Neuronal stem cell (in vitro differentiated cells): Measurements from ENCODE around the gene IFFO2.

ENCODE experiments used
- DNase-seq: peaks from one replicate; pipeline ENCODE4 v3.0.0-alpha.2; 2013; ENCODE audit warnings: low spot score
- H2AFZ ChIP-seq: one replicate; pipeline ENCODE4 v1.6.1; 2013; ENCODE audit warnings: mild to moderate bottlenecking, low read length, inconsistent platforms
- H2AK5ac ChIP-seq: 2 replicates; pipeline ENCODE4 v1.6.1; 2013; ENCODE audit warnings: low read depth, mild to moderate bottlenecking, inconsistent platforms, low read length, moderate library complexity, mixed read lengths
- H2BK120ac ChIP-seq: 2 replicates; pipeline ENCODE4 v1.6.1; 2013; ENCODE audit warnings: low read depth, mild to moderate bottlenecking, inconsistent platforms, low read length, moderate library complexity, mixed read lengths
- H2BK12ac ChIP-seq: one replicate; pipeline ENCODE4 v1.6.1; 2013; ENCODE audit warnings: low read length, inconsistent platforms
- H2BK15ac ChIP-seq: 2 replicates; pipeline ENCODE4 v1.6.1; 2013; ENCODE audit warnings: mild to moderate bottlenecking, low read length, inconsistent platforms, mixed read lengths
- H2BK5ac ChIP-seq: one replicate; pipeline ENCODE4 v1.6.1; 2013; ENCODE audit warnings: inconsistent platforms, mild to moderate bottlenecking, low read length, moderate library complexity
- H3K14ac ChIP-seq: one replicate; pipeline ENCODE4 v1.6.1; 2013; ENCODE audit warnings: low read length, inconsistent platforms
- H3K18ac ChIP-seq: 2 replicates; pipeline ENCODE4 v1.6.1; 2013; ENCODE audit warnings: low read length, inconsistent platforms
- H3K23ac ChIP-seq: 2 replicates; pipeline ENCODE4 v1.6.1; 2013; ENCODE audit warnings: low read depth, mild to moderate bottlenecking, mixed read lengths, low read length, inconsistent platforms; ENCODE audit not compliant: poor library complexity
- H3K27ac ChIP-seq: replicated peaks from 3 replicates; pipeline ENCODE4 v1.5.1; 2013; ENCODE audit warnings: low read length, inconsistent platforms
- H3K27me3 ChIP-seq, 3 experiments: 2 replicates each; pipeline ENCODE4 v1.6.1; 2013; ENCODE audit warnings: low read length in 3 of 3, mild to moderate bottlenecking in 2 of 3, inconsistent platforms in 1 of 3, low read depth in 1 of 3, mixed read lengths in 1 of 3, moderate library complexity in 1 of 3; ENCODE audit not compliant: control insufficient read depth in 3 of 3, insufficient read depth in 3 of 3
- H3K36me3 ChIP-seq, 2 donors: replicated peaks in 1 of 2; 2 replicates each; pipeline ENCODE4 v1.6.1; 2013; ENCODE audit warnings: low read length in 2 of 2; ENCODE audit not compliant: control insufficient read depth in 2 of 2, insufficient read depth in 2 of 2
- H3K4ac ChIP-seq: 2 replicates; pipeline ENCODE4 v1.6.1; 2013; ENCODE audit warnings: inconsistent platforms, mild to moderate bottlenecking, low read length, moderate library complexity
- H3K4me1 ChIP-seq, 2 donors: 1 replicate in 1 of 2; 2 replicates in 1 of 2; pipeline ENCODE4 v1.6.1; 2013; ENCODE audit warnings: low read length in 2 of 2, low read depth in 1 of 2; ENCODE audit not compliant: control insufficient read depth in 2 of 2, insufficient read depth in 1 of 2
- H3K4me2 ChIP-seq: one replicate; pipeline ENCODE4 v1.6.1; 2013; ENCODE audit warnings: mild to moderate bottlenecking, low read length, inconsistent platforms; ENCODE audit not compliant: insufficient read depth, poor library complexity, severe bottlenecking
- H3K4me3 ChIP-seq, 2 donors: 2 replicates each; pipeline ENCODE4 v1.5.1; 2013; ENCODE audit warnings: low read length in 2 of 2, mild to moderate bottlenecking in 2 of 2, inconsistent platforms in 1 of 2, moderate library complexity in 1 of 2
- H3K79me1 ChIP-seq: one replicate; pipeline ENCODE4 v1.6.1; 2013; ENCODE audit warnings: low read depth, mild to moderate bottlenecking, inconsistent platforms, low read length, moderate library complexity
- H3K9ac ChIP-seq: one replicate; pipeline ENCODE4 v1.6.1; 2013; ENCODE audit warnings: mild to moderate bottlenecking, low read depth, low read length, inconsistent platforms; ENCODE audit not compliant: poor library complexity
- H3K9me3 ChIP-seq, 2 donors: replicated peaks in 1 of 2; 2 replicates each; pipeline versions ENCODE3 to v1.6.1; 2013; ENCODE audit warnings: low read length in 2 of 2, mild to moderate bottlenecking in 2 of 2, inconsistent platforms in 1 of 2, low read depth in 1 of 2, mixed read lengths in 1 of 2, moderate library complexity in 1 of 2; ENCODE audit not compliant: control insufficient read depth in 2 of 2, insufficient read depth in 1 of 2
- H4K8ac ChIP-seq: one replicate; pipeline ENCODE4 v1.6.1; 2013; ENCODE audit warnings: low read depth, mild to moderate bottlenecking, inconsistent platforms, low read length, moderate library complexity
- H4K91ac ChIP-seq: one replicate; pipeline ENCODE4 v1.6.1; 2013; ENCODE audit warnings: low read length, low read depth, mild to moderate bottlenecking, inconsistent platforms; ENCODE audit not compliant: poor library complexity
- WGBS, 2 donors: extraction: QIAGEN DNeasy Blood & Tissue Kit; methylation state at CpG; one replicate each; pipeline ENCODE4 v1.1.7; 2013; ENCODE audit warnings: missing lambda C conversion rate in 2 of 2, mixed read lengths in 1 of 2; ENCODE audit not compliant: insufficient read length in 2 of 2, insufficient replicate concordance in 1 of 2; ENCODE audit errors: extremely low coverage in 2 of 2; 5-methylcytosine and 5-hydroxymethylcytosine counted together

IFFO2 gene

GRCh38 chr1:18907917-18908845 is 48.3 kb downstream of the IFFO2 start:
- Histone ChIP-seq H3K4me3 (no peak overlapping the region), H2BK120ac (no peak overlapping the region), H3K14ac (no peak overlapping the region), H4K8ac (no peak overlapping the region), H4K91ac (no peak overlapping the region), H2BK15ac (no peak overlapping the region), H3K27ac (no peak overlapping the region), H2AFZ (no peak overlapping the region), H3K4me1 (peaks cover 2 to 3% of the 10 kb centered on the region in 2 donors), H2AK5ac (no peak overlapping the region), H3K18ac (no peak overlapping the region), H3K9ac (no peak overlapping the region), H3K23ac (peak overlapping the region; percentile 25), H3K27me3 (no peaks in the 10 kb centered on the region), H3K9me3 (no peaks in the 10 kb centered on the region), H3K36me3 (peaks cover 8 to 20% of the 10 kb centered on the region in 2 donors), H2BK5ac (no peak overlapping the region), H3K79me1 (no peaks in the 10 kb centered on the region), H2BK12ac (no peak overlapping the region), H3K4me2 (no peak overlapping the region), H3K4ac (no peak overlapping the region)
- no CpG with 5 or more reads among the region's 22 CpGs for WGBS, 2 donors
- no peak for DNase-seq

GRCh38 chr1:18907021-18907916 is 49.2 kb downstream of the IFFO2 start:
- Histone ChIP-seq H2BK120ac (no peak overlapping the region), H2AK5ac (no peak overlapping the region), H3K9ac (no peak overlapping the region), H3K9me3 (no peaks in the 10 kb centered on the region), H3K79me1 (no peaks in the 10 kb centered on the region), H3K27me3 (no peaks in the 10 kb centered on the region), H4K91ac (no peak overlapping the region), H2BK12ac (no peak overlapping the region), H3K18ac (peak overlapping the region; percentile 68), H2BK15ac (no peak overlapping the region), H3K4ac (no peak overlapping the region), H3K4me2 (no peak overlapping the region), H4K8ac (no peak overlapping the region), H3K4me3 (no peak overlapping the region), H3K14ac (no peak overlapping the region), H2AFZ (peak overlapping the region; percentile 50), H2BK5ac (no peak overlapping the region), H3K36me3 (peaks cover 8 to 20% of the 10 kb centered on the region in 2 donors), H3K23ac (no peak overlapping the region), H3K4me1 (peaks cover 2 to 3% of the 10 kb centered on the region in 2 donors), H3K27ac (no peak overlapping the region)
- DNase-seq, result peak; percentile 47
- WGBS, 2 donors, result no CpG with 5 or more reads among the region's 16 CpGs

- no peak overlapping the region for H4K91ac ChIP-seq
- H2AFZ ChIP-seq, result peak overlapping the region; percentile 95
- no peak overlapping the region for H3K14ac ChIP-seq
- DNase-seq, result no peak
- H3K23ac ChIP-seq, result no peak overlapping the region
- no peaks in the 10 kb centered on the region for H3K27me3 ChIP-seq
- H3K27ac ChIP-seq, result no peak overlapping the region
- H2AK5ac ChIP-seq, result no peak overlapping the region
- peaks cover 3 to 7% of the 10 kb centered on the region in 2 donors for H3K4me1 ChIP-seq
- no peaks in the 10 kb centered on the region for H3K9me3 ChIP-seq
- no peak overlapping the region for H3K4ac ChIP-seq
- no peak overlapping the region for H3K9ac ChIP-seq
- no peak overlapping the region for H2BK12ac ChIP-seq
- no peak overlapping the region for H3K18ac ChIP-seq
- WGBS, 2 donors, result no CpG with 5 or more reads among the region's 8 CpGs
- peaks cover 0 to 7% of the 10 kb centered on the region in 2 donors for H3K36me3 ChIP-seq
- peak overlapping the region; percentile 77 for H3K4me2 ChIP-seq
- H2BK15ac ChIP-seq, result no peak overlapping the region
- H2BK120ac ChIP-seq, result no peak overlapping the region
- H2BK5ac ChIP-seq, result no peak overlapping the region
- H3K4me3 ChIP-seq, result peak overlapping the region; percentile 57 to 78
- no peak overlapping the region for H4K8ac ChIP-seq
- H3K79me1 ChIP-seq, result no peaks in the 10 kb centered on the region
Measured at GRCh38 chr1:18903291-18903756, 53.2 kb downstream of the IFFO2 start.
